ENCODE measurements around the gene ST8SIA2. TPM values are rescaled to one million over a fixed set of nuclear protein-coding genes. Genes with fewer than 3 reads are reported as not detected.

Gene ST8SIA2
- total RNA-seq, 4 donors from 2014 or later, result not detected

- DNase-seq (ENCODE audit: low spot score in 2 of 2), result no peak
- H3K9me3 ChIP-seq, result no peaks in the 10 kb centered on the region
- no peak overlapping the region for H3K4me3 ChIP-seq
- peaks cover 12% of the 10 kb centered on the region for H3K27me3 ChIP-seq
- WGBS, result 66% methylated on average over 10 of the region's 10 CpGs
- H3K36me3 ChIP-seq, result no peaks in the 10 kb centered on the region
- TF ChIP-seq POLR2AphosphoS5 (IDR thresholded peaks at IDR 0.05) (no peak), POLR2A (IDR thresholded peaks at IDR 0.05) (no peak), EP300 (IDR thresholded peaks at IDR 0.05) (no peak)
- TF ChIP-seq, protein P1, sequence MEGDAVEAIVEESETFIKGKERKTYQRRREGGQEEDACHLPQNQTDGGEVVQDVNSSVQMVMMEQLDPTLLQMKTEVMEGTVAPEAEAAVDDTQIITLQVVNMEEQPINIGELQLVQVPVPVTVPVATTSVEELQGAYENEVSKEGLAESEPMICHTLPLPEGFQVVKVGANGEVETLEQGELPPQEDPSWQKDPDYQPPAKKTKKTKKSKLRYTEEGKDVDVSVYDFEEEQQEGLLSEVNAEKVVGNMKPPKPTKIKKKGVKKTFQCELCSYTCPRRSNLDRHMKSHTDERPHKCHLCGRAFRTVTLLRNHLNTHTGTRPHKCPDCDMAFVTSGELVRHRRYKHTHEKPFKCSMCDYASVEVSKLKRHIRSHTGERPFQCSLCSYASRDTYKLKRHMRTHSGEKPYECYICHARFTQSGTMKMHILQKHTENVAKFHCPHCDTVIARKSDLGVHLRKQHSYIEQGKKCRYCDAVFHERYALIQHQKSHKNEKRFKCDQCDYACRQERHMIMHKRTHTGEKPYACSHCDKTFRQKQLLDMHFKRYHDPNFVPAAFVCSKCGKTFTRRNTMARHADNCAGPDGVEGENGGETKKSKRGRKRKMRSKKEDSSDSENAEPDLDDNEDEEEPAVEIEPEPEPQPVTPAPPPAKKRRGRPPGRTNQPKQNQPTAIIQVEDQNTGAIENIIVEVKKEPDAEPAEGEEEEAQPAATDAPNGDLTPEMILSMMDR (IDR thresholded peaks at IDR 0.05), result no peak
- H3K27ac ChIP-seq, result no peak overlapping the region
- H3K4me1 ChIP-seq, result peaks cover 14% of the 10 kb centered on the region
Measured at GRCh38 chr15:92361321-92362000, 32.2 kb upstream of the ST8SIA2 start.

DNA sequence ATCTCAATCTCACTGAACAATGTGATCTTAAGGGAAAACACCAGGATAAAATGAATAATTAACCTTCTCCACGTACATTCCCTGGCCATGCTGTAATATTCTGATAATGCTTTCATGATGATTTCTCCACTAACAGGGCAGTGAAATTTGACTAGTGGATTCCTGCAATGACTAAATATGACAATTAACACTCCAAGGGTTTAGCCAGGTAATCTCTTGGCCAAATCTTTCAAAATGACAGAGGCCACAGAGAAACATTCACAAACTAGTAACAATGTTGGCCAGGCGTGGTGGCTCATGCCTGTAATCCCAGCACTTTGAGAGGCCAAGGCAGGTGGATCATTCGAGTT, 31.7 kb upstream of the ST8SIA2 start:
- H3K9me3 ChIP-seq, result no peaks in the 10 kb centered on the region
- no peak for TF ChIP-seq POLR2AphosphoS5 (IDR thresholded peaks at IDR 0.05)
- TF ChIP-seq, protein P1 (IDR thresholded peaks at IDR 0.05), result no peak
- TF ChIP-seq POLR2A (IDR thresholded peaks at IDR 0.05), result no peak
- no peak for TF ChIP-seq EP300 (IDR thresholded peaks at IDR 0.05)
- no peak overlapping the region for H3K27ac ChIP-seq
- no peak overlapping the region for H3K4me3 ChIP-seq
- 74% methylated on average over 3 of the region's 3 CpGs for WGBS
- no peaks in the 10 kb centered on the region for H3K36me3 ChIP-seq
- peaks cover 12% of the 10 kb centered on the region for H3K27me3 ChIP-seq
- no peak for DNase-seq (ENCODE audit: low spot score in 2 of 2)
- peaks cover 14% of the 10 kb centered on the region for H3K4me1 ChIP-seq

DNA sequence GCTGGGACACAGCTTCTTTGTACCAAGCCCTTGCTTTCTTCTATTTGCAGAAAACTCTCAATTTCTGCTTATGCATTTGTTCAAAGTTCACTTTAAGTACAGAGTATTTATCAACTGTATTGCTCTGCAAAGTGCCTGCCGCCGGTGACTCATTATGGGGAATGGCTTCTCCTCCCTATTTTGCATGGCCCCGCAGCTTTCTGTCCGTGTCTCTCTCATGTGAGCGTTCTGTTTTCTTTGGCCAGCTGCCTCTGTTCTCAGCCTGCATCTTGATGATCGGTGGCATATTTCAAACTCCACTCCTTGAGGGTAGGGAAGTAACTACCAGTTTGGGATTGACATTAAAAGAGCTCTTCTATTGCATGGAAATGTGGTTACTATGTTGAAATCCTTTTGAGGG, 28.6 kb upstream of the ST8SIA2 start:
- no peak overlapping the region for H3K27ac ChIP-seq
- H3K27me3 ChIP-seq, result peaks cover 15% of the 10 kb centered on the region
- H3K4me1 ChIP-seq, result peaks cover 14% of the 10 kb centered on the region
- no peak overlapping the region for H3K4me3 ChIP-seq
- TF ChIP-seq, protein P1 (IDR thresholded peaks at IDR 0.05), result no peak
- no peak for TF ChIP-seq POLR2A (IDR thresholded peaks at IDR 0.05)
- TF ChIP-seq EP300 (IDR thresholded peaks at IDR 0.05), result no peak
- no peak for TF ChIP-seq POLR2AphosphoS5 (IDR thresholded peaks at IDR 0.05)
- no peak for DNase-seq (ENCODE audit: low spot score in 2 of 2)
- H3K36me3 ChIP-seq, result no peaks in the 10 kb centered on the region
- 29% methylated on average over 6 of the region's 6 CpGs for WGBS
- H3K9me3 ChIP-seq, result no peaks in the 10 kb centered on the region

DNA sequence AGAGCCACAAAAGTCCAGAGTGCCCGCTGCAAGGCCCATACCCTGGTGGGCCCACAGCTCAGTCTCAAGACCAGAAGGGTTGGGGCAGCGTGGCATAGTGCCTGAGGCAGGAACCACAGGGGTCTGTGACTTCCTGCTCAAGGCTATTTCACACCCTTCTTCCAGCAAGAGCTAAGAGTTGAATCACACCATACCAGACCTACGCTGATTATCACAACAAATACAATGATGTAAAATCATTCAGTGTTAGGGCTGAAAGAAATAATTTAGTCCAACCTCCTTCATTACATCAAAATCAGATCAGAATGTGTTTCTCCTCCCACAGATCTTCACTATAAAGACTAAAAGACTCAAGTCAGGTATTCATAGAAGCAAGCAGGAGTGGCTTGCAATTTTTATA, 27.8 kb upstream of the ST8SIA2 start:
- Histone ChIP-seq H3K36me3 (no peaks in the 10 kb centered on the region), H3K4me3 (no peak overlapping the region), H3K27me3 (peaks cover 14% of the 10 kb centered on the region), H3K27ac (no peak overlapping the region), H3K9me3 (no peaks in the 10 kb centered on the region), H3K4me1 (peaks cover 14% of the 10 kb centered on the region)
- TF ChIP-seq, protein P1 (IDR thresholded peaks at IDR 0.05), result no peak
- TF ChIP-seq EP300 (IDR thresholded peaks at IDR 0.05), result no peak
- no peak for TF ChIP-seq POLR2A (IDR thresholded peaks at IDR 0.05)
- no peak for TF ChIP-seq POLR2AphosphoS5 (IDR thresholded peaks at IDR 0.05)
- no peak for DNase-seq (ENCODE audit: low spot score in 2 of 2)
- 73% methylated on average over 3 of the region's 3 CpGs for WGBS

DNA sequence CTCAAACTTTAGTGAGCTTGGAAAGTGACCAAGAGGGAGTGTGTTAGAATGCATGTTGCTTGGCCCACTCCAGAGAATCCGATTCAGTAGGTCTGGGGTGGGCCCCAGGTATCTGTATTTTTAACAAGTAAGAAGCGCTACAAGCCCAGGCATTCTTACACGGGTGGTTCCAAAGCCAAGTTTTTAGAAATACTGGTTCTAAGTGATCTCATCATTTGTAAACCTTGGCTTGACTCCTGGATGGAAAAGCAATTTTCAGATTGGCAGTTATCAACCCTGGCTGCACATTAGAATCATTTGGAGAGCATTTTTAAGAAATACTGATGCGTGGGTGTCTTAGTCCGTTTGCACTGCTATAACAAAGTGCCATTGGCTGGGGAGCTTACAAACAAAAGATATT, 27.3 kb upstream of the ST8SIA2 start:
- Histone ChIP-seq H3K4me1 (peaks cover 14% of the 10 kb centered on the region), H3K4me3 (no peak overlapping the region), H3K27me3 (peaks cover 18% of the 10 kb centered on the region), H3K27ac (no peak overlapping the region), H3K36me3 (no peaks in the 10 kb centered on the region), H3K9me3 (no peaks in the 10 kb centered on the region)
- WGBS, result 53% methylated on average over 5 of the region's 5 CpGs
- no peak for DNase-seq (ENCODE audit: low spot score in 2 of 2)
- TF ChIP-seq POLR2AphosphoS5 (IDR thresholded peaks at IDR 0.05) (no peak), POLR2A (IDR thresholded peaks at IDR 0.05) (no peak), EP300 (IDR thresholded peaks at IDR 0.05) (no peak)
- TF ChIP-seq, protein P1 (IDR thresholded peaks at IDR 0.05), result no peak

All from suprapubic skin (tissue), 4 donors.